ENCODE results near the gene OR6B1. TPM values are rescaled to one million over a fixed set of nuclear protein-coding genes. Genes with fewer than 3 reads are reported as not detected.

The OR6B1 gene
- total RNA-seq (2011; cell fraction: chromatin; rRNA removed; ENCODE audit: low replicate concordance): not detected in 2 replicates
- not detected in 2 replicates for total RNA-seq (2011; cell fraction: nucleolus; rRNA removed)
- not detected in 2 replicates for total RNA-seq (2011; cell fraction: nucleoplasm; rRNA removed)
- not detected in 2 replicates for total RNA-seq (2014; rRNA removed)
- not detected in 2 replicates for total RNA-seq (2014; rRNA removed; fragmentation: Illumina TruSeq; extraction: Trizol)
- not detected in 2 replicates for total RNA-seq (2015; rRNA removed; fragmentation: Illumina TruSeq; extraction: Trizol)
- not detected in 2 replicates for total RNA-seq (2021)
- polyA plus RNA-seq (2011; rRNA removed): not detected in 2 replicates
- not detected in 2 replicates for polyA plus RNA-seq (2011; cell fraction: cytosol; rRNA removed)
- polyA plus RNA-seq (2011; cell fraction: nucleus; rRNA removed): not detected in 2 replicates
- polyA plus RNA-seq (2012): not detected in 2 replicates
- polyA plus RNA-seq (2014; fragmentation: Illumina TruSeq; extraction: Trizol): not detected in 2 replicates
- polyA plus RNA-seq (2014; fragmentation: Nextera tagmentation; extraction: Ambion mirVana): not detected
- not detected in 2 replicates for polyA plus RNA-seq (2014; rRNA removed)
- not detected in 2 replicates for polyA minus RNA-seq (2011; rRNA and poly(A)+ RNA removed)
- polyA minus RNA-seq (2011; cell fraction: cytosol; rRNA and poly(A)+ RNA removed): not detected in 2 replicates
- not detected in 2 replicates for polyA minus RNA-seq (2011; cell fraction: nucleus; rRNA and poly(A)+ RNA removed)
- not detected for Bru-seq, nascent RNA
- not detected for BruChase-seq, experiment 1, labeled RNA remaining after a 2-hour chase
- not detected for BruChase-seq, experiment 2, labeled RNA remaining after a 6-hour chase
- long read RNA-seq, experiment 1: 0 reads
- long read RNA-seq, experiment 2: 0 reads
- long read RNA-seq, experiment 3: 0 reads

DNA sequence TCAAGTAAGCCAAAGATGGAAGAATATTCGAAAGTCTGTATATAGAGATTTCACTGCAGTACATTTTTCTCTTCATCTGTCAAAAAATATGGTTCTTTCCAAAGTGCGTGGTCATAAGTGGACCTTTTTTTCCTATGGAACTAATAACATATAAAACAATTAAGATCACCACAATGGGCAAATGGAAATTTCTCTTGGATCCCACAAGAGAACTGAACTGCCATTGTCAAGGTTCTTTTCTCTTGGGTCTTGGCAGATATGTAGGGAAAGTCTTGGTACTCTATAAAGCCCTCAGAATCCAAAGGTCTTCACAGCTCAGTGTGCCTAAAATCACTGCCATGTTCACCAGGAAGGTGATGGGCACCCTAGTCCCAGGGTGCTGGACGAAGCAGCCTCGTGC is at the start of gene OR6B1:
Gene OR6B1, plus strand, starts transcription at position 301 of the 400 bp plus-strand sequence. CDS start 3,677 bp downstream, outside the sequence.
- Histone ChIP-seq H3K9me3 (replicated peaks; ENCODE audit: control insufficient read depth, insufficient read depth, low read depth, low read length) (no peaks in the 10 kb centered on the region), H2AFZ (ENCODE audit: low read depth, low read length) (no peak within 1 kb of the TSS), H4K20me1 (replicated peaks; ENCODE audit: control insufficient read depth, insufficient read depth, low read length) (no peaks in the 10 kb centered on the region), H3K36me3 (ENCODE audit: control insufficient read depth, insufficient read depth, low read length) (no peaks in the 10 kb centered on the region), H3K27me3 (ENCODE audit: control insufficient read depth in 2 of 2, insufficient read depth in 2 of 2, low read length in 2 of 2) (peaks cover 0 to 5% of the 10 kb centered on the region in 2 experiments; a peak in 2 of 5 replicates), H3K4me3 (no peak within 1 kb of the TSS), H3K27ac (ENCODE audit: extremely low read depth, low read depth, low read length) (no peak within 1 kb of the TSS), H3K9me1 (ENCODE audit: control insufficient read depth, insufficient read depth, low read length) (no peaks in the 10 kb centered on the region), H3K4me1 (replicated peaks in 1 of 2; ENCODE audit: control insufficient read depth in 2 of 2, insufficient read depth in 2 of 2, low read length in 2 of 2) (no peaks in the 10 kb centered on the region), H3K79me2 (ENCODE audit: control insufficient read depth, insufficient read depth, low read length) (no peaks in the 10 kb centered on the region), H3K9ac (ENCODE audit: insufficient read depth in 1 of 2, low read depth in 2 of 2, low read length in 2 of 2) (no peak within 1 kb of the TSS), H3K4me2 (ENCODE audit: insufficient read depth, low read length) (no peak within 1 kb of the TSS)
- in situ Hi-C loops (cut with MboI) (no loop called here), intact Hi-C loops (cut with micrococcal nuclease) (no loop called here)
- POLR2A ChIA-PET: no interaction called here
- no TSS peak for BruUV-seq (replicated peaks)
- CTCF ChIA-PET (ENCODE audit: low intra/inter-chr PET ratio): no interaction called here
- TF ChIP-seq ZNF644 (tag; IDR thresholded peaks at IDR 0.05; ENCODE audit: low read depth): no peak
- no peak for TF ChIP-seq SUPT5H (IDR thresholded peaks at IDR 0.05)
- TF ChIP-seq MAFG (tag; conservative IDR thresholded peaks at IDR 0.05): no peak
- TF ChIP-seq NR2C2 (CRISPR knock-in tag; IDR thresholded peaks at IDR 0.05): no peak
- TF ChIP-seq NR2C2 (tag; IDR thresholded peaks at IDR 0.05): no peak
- no peak for TF ChIP-seq ZBTB17 (CRISPR knock-in tag; IDR thresholded peaks at IDR 0.05)
- TF ChIP-seq, protein P1, sequence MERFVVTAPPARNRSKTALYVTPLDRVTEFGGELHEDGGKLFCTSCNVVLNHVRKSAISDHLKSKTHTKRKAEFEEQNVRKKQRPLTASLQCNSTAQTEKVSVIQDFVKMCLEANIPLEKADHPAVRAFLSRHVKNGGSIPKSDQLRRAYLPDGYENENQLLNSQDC (CRISPR knock-in tag; IDR thresholded peaks at IDR 0.05): no peak
- TF ChIP-seq ZNF431 (CRISPR knock-in tag; IDR thresholded peaks at IDR 0.05): no peak
- TF ChIP-seq ZSCAN29 (IDR thresholded peaks at IDR 0.05): no peak
- no peak for TF ChIP-seq ZNF436 (CRISPR knock-in tag; IDR thresholded peaks at IDR 0.05)
- TF ChIP-seq, protein P2, sequence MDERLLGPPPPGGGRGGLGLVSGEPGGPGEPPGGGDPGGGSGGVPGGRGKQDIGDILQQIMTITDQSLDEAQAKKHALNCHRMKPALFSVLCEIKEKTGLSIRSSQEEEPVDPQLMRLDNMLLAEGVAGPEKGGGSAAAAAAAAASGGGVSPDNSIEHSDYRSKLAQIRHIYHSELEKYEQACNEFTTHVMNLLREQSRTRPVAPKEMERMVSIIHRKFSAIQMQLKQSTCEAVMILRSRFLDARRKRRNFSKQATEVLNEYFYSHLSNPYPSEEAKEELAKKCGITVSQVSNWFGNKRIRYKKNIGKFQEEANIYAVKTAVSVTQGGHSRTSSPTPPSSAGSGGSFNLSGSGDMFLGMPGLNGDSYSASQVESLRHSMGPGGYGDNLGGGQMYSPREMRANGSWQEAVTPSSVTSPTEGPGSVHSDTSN (CRISPR knock-in tag; IDR thresholded peaks at IDR 0.05; ENCODE audit: low read depth): no peak
- TF ChIP-seq, protein P2 (tag; conservative IDR thresholded peaks at IDR 0.05; ENCODE audit: low read depth): no peak
- DNase-seq (ENCODE audit: extremely low read depth in 1 of 4, low spot score in 3 of 4) (no peak), ATAC-seq (no peak), FAIRE-seq (no peak)
- under 1% methylated on average over 4 of the region's 4 CpGs for WGBS (ENCODE audit: insufficient coverage, low coverage, missing lambda C conversion rate)
